Measurements from ENCODE around the gene ANAPC10. TPM values are rescaled to one million over a fixed set of nuclear protein-coding genes. Genes with fewer than 3 reads are reported as not detected.

The ANAPC10 gene
- polyA plus RNA-seq, 2 of the 4 experiments (the other 2 are of a cell fraction), result 16.4 to 33.8 TPM

DNA sequence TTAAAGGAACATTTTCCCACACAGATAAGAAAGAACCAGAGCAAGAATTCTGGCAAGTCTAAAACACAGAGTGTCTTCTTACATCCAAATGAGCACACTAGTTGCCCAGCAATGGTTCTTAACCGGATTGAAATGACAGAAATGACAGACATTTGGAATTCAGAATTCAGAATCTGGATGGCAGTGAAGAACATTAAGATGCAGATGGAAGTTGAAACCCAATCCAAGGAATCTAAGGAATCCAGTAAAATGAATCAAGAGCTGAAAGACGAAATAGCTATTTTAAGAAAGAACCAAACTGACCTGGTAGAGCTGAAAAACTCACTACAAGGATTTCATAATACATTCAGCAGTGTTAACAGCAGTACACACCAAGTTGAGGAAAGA, 21.5 kb downstream of the ANAPC10 start (continued):
- TF ChIP-seq, protein P1, sequence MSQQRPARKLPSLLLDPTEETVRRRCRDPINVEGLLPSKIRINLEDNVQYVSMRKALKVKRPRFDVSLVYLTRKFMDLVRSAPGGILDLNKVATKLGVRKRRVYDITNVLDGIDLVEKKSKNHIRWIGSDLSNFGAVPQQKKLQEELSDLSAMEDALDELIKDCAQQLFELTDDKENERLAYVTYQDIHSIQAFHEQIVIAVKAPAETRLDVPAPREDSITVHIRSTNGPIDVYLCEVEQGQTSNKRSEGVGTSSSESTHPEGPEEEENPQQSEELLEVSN (IDR thresholded peaks at IDR 0.05; ENCODE audit: borderline replicate concordance, low read depth), result no peak
- no peak for TF ChIP-seq FOSL2 (IDR thresholded peaks at IDR 0.05)
- TF ChIP-seq FOSL2 (CRISPR knock-in tag; IDR thresholded peaks at IDR 0.05), result no peak
- TF ChIP-seq HEYL (CRISPR knock-in tag; IDR thresholded peaks at IDR 0.05), result no peak
- no peak for TF ChIP-seq EP300 (IDR thresholded peaks at IDR 0.05)

DNA sequence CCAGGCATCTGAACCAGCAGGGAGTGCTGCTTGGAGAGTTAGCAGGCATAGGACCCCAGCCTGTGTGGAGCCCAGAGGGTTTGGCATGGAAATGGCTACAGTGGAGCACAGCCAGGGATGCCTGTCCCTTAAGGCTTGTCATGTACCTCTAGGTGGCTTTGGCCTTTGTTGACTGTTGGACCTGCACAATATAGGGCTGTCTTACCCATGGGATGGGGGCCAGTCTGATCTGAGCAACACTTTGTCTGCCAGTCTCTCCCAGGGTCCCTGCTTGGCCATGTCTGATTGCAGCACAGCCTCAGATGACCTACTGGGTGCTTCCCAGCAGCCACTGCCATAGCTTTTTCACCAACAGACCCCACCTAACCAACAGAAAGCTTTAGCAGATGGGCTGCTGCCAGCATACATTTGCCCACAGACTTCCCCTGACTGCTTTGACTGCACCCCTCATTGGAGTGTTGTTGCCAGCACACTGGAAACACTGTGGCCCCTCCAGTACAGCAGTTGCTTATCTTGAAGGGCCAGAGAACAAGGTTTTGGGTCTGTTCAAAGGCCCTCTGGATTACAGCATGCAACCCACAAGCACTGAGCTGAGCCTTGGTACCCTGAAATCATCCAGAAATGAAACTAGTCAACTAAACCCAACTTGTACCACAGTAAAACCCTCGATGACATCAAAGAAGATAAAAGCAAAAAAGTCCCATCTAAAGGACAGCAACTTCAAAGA, 22.1 kb downstream of the ANAPC10 start:
- ChIA-PET POLR2A (no interaction called here), CTCF (no interaction called here)
- FAIRE-seq (no peak), DNase-seq (ENCODE audit: low read depth in 1 of 2, low spot score in 1 of 2) (no peak), ATAC-seq (no peak)
- no peaks in the 10 kb centered on the region for H3K4me1 ChIP-seq
- WGBS (ENCODE audit: missing lambda C conversion rate), result 89% methylated on average over 1 of the region's 1 CpG
- H3K27ac ChIP-seq, result no peak overlapping the region
- H3K4me3 ChIP-seq, result no peak overlapping the region
- H3K4me2 ChIP-seq, result no peak overlapping the region
- H3K9me3 ChIP-seq, result no peaks in the 10 kb centered on the region
- TF ChIP-seq ZSCAN20 (CRISPR knock-in tag; IDR thresholded peaks at IDR 0.05) (no peak), RFX5 (IDR thresholded peaks at IDR 0.05) (no peak), FOSB (CRISPR knock-in tag; IDR thresholded peaks at IDR 0.05) (no peak), PHF8 (IDR thresholded peaks at IDR 0.05; ENCODE audit: borderline replicate concordance, low read depth) (no peak)
- TF ChIP-seq, protein P2, sequence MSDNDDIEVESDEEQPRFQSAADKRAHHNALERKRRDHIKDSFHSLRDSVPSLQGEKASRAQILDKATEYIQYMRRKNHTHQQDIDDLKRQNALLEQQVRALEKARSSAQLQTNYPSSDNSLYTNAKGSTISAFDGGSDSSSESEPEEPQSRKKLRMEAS (IDR thresholded peaks at IDR 0.05), result no peak

- TF ChIP-seq KDM1A (IDR thresholded peaks at IDR 0.05; ENCODE audit: low read depth) (no peak), JUNB (IDR thresholded peaks at IDR 0.05) (no peak)
- Histone ChIP-seq H3K27ac (no peak overlapping the region), H3K9me3 (no peaks in the 10 kb centered on the region), H3K4me3 (no peak overlapping the region), H3K4me1 (peaks cover 2% of the 10 kb centered on the region; the same call in 2 of the 3 replicates), H3K4me2 (no peak overlapping the region)
- ChIA-PET POLR2A (no interaction called here), CTCF (no interaction called here)
- ATAC-seq (no peak), FAIRE-seq (no peak), DNase-seq (ENCODE audit: low read depth in 1 of 2, low spot score in 1 of 2) (no peak)
- WGBS (ENCODE audit: missing lambda C conversion rate), result 93% methylated on average over 2 of the region's 2 CpGs
These were observed 26.4 kb downstream of the ANAPC10 start for GRCh38 chr4:145071560-145071959.

DNA sequence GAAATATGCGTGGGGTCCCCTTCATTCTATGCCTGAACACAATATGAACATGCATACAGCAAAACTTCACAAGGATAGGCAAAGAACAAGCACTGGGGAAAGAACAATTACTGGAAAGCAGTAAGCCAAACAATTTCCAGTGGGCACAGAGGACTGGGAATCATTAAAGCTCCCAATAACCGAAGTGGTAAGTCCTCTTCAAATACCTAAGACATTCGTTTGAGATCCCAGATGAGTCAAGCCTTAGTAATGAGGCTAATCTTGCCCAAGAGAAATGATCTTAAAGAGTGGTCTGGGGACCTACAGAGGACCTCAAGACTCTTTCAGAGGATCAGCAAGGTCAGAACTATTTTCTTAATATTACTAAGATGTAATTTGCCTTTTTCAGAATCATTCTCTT, 28.6 kb downstream of the ANAPC10 start:
- DNase-seq (ENCODE audit: low read depth in 1 of 2, low spot score in 1 of 2) (no peak), FAIRE-seq (no peak), ATAC-seq (no peak)
- ChIA-PET CTCF (no interaction called here), POLR2A (no interaction called here)
- H3K4me1 ChIP-seq, result peaks cover 16% of the 10 kb centered on the region; the same call in 2 of the 3 replicates
- no peak overlapping the region for H3K27ac ChIP-seq
- no peak for TF ChIP-seq EHF (CRISPR knock-in tag; IDR thresholded peaks at IDR 0.05)
- TF ChIP-seq NR3C1 (IDR thresholded peaks at IDR 0.05), result no peak
- TF ChIP-seq BHLHE40 (IDR thresholded peaks at IDR 0.05; ENCODE audit: low read depth, low read length), result no peak
- TF ChIP-seq PHF8 (IDR thresholded peaks at IDR 0.05; ENCODE audit: borderline replicate concordance, low read depth), result no peak
- TF ChIP-seq CHD2 (IDR thresholded peaks at IDR 0.05; ENCODE audit: low read length, partially characterized antibody), result no peak
- no peak for TF ChIP-seq KDM1A (IDR thresholded peaks at IDR 0.05; ENCODE audit: low read depth)
- no peak for TF ChIP-seq SREBF2 (IDR thresholded peaks at IDR 0.05)
- no peak for TF ChIP-seq JUNB (IDR thresholded peaks at IDR 0.05)
- TF ChIP-seq RAD21 (conservative IDR thresholded peaks at IDR 0.05 in 1 of 2, IDR thresholded peaks at IDR 0.05 in 1 of 2), result no peak
- TF ChIP-seq, protein P2 (IDR thresholded peaks at IDR 0.05), result no peak
- no peak for TF ChIP-seq MAFK (IDR thresholded peaks at IDR 0.05; ENCODE audit: partially characterized antibody)
- no peak for TF ChIP-seq MYC (IDR thresholded peaks at IDR 0.05; ENCODE audit: borderline replicate concordance, low read length)
- TF ChIP-seq TP53 (CRISPR knock-in tag; IDR thresholded peaks at IDR 0.05), result no peak
- no peak for TF ChIP-seq FOSB (CRISPR knock-in tag; IDR thresholded peaks at IDR 0.05)
- TF ChIP-seq, protein P3, sequence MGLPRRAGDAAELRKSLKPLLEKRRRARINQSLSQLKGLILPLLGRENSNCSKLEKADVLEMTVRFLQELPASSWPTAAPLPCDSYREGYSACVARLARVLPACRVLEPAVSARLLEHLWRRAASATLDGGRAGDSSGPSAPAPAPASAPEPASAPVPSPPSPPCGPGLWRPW (IDR thresholded peaks at IDR 0.05), result no peak
- TF ChIP-seq CHD4 (IDR thresholded peaks at IDR 0.05; ENCODE audit: borderline replicate concordance), result no peak
- TF ChIP-seq NFE2L2 (conservative IDR thresholded peaks at IDR 0.05; ENCODE audit: low read length), result no peak
- TF ChIP-seq, protein P4, sequence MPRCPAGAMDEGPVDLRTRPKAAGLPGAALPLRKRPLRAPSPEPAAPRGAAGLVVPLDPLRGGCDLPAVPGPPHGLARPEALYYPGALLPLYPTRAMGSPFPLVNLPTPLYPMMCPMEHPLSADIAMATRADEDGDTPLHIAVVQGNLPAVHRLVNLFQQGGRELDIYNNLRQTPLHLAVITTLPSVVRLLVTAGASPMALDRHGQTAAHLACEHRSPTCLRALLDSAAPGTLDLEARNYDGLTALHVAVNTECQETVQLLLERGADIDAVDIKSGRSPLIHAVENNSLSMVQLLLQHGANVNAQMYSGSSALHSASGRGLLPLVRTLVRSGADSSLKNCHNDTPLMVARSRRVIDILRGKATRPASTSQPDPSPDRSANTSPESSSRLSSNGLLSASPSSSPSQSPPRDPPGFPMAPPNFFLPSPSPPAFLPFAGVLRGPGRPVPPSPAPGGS (IDR thresholded peaks at IDR 0.05), result no peak
- TF ChIP-seq POLR2AphosphoS2 (conservative IDR thresholded peaks at IDR 0.05; ENCODE audit: low read length), result no peak
- no peak for TF ChIP-seq RNF2 (IDR thresholded peaks at IDR 0.05; ENCODE audit: borderline replicate concordance, low read depth)
- 39% methylated on average over 3 of the region's 3 CpGs for WGBS (ENCODE audit: missing lambda C conversion rate)
- H3K4me3 ChIP-seq, result no peak overlapping the region
- H3K9me3 ChIP-seq, result no peaks in the 10 kb centered on the region
- no peak overlapping the region for H3K4me2 ChIP-seq
